ENCODE measurements around the gene CRIP2.

Gene CRIP2

GRCh38 chr14:105431256-105431655 lies 43.4 kb upstream of the CRIP2 start:
- TF ChIP-seq EZH2phosphoT487 (IDR thresholded peaks at IDR 0.05; ENCODE audit: low read depth) (no peak), CTCF (IDR thresholded peaks at IDR 0.05; ENCODE audit: low read depth, low read length) (no peak)
- peaks cover 93% of the 10 kb centered on the region for H3K79me2 ChIP-seq (ENCODE audit: low read length)
- H3K9ac ChIP-seq (ENCODE audit: low read length): no peak overlapping the region
- no peak overlapping the region for H2AFZ ChIP-seq (ENCODE audit: low read depth, low read length)
- H4K20me1 ChIP-seq (ENCODE audit: insufficient read depth, low read length): peaks cover 69% of the 10 kb centered on the region
- H3K9me3 ChIP-seq (ENCODE audit: insufficient read depth, low read length): no peaks in the 10 kb centered on the region
- no peaks in the 10 kb centered on the region for H3K27me3 ChIP-seq (ENCODE audit: low read depth, low read length)
- no peak overlapping the region for H3K27ac ChIP-seq (ENCODE audit: low read length)
- H3K4me2 ChIP-seq (ENCODE audit: low read length): no peak overlapping the region
- H3K4me1 ChIP-seq (ENCODE audit: low read length): no peaks in the 10 kb centered on the region
- H3K36me3 ChIP-seq (replicated peaks; ENCODE audit: low read depth, low read length): peaks cover 38% of the 10 kb centered on the region
- H3K4me3 ChIP-seq (ENCODE audit: low read length): no peak overlapping the region

- peaks cover 93% of the 10 kb centered on the region for H3K79me2 ChIP-seq (ENCODE audit: low read length)
- H3K4me2 ChIP-seq (ENCODE audit: low read length): no peak overlapping the region
- no peak overlapping the region for H2AFZ ChIP-seq (ENCODE audit: low read depth, low read length)
- peaks cover 33% of the 10 kb centered on the region for H3K36me3 ChIP-seq (replicated peaks; ENCODE audit: low read depth, low read length)
- H3K9ac ChIP-seq (ENCODE audit: low read length): no peak overlapping the region
- no peaks in the 10 kb centered on the region for H3K4me1 ChIP-seq (ENCODE audit: low read length)
- H3K4me3 ChIP-seq (ENCODE audit: low read length): no peak overlapping the region
- TF ChIP-seq EZH2phosphoT487 (IDR thresholded peaks at IDR 0.05; ENCODE audit: low read depth): no peak
- TF ChIP-seq CTCF (IDR thresholded peaks at IDR 0.05; ENCODE audit: low read depth, low read length): no peak
- peaks cover 69% of the 10 kb centered on the region for H4K20me1 ChIP-seq (ENCODE audit: insufficient read depth, low read length)
- no peaks in the 10 kb centered on the region for H3K27me3 ChIP-seq (ENCODE audit: low read depth, low read length)
- no peaks in the 10 kb centered on the region for H3K9me3 ChIP-seq (ENCODE audit: insufficient read depth, low read length)
- H3K27ac ChIP-seq (ENCODE audit: low read length): no peak overlapping the region
Observed at GRCh38 chr14:105432657-105433056, 42.0 kb upstream of the CRIP2 start.

- H3K79me2 ChIP-seq (ENCODE audit: low read length): peaks cover 93% of the 10 kb centered on the region
- no peak overlapping the region for H3K27ac ChIP-seq (ENCODE audit: low read length)
- H3K4me3 ChIP-seq (ENCODE audit: low read length): no peak overlapping the region
- no peaks in the 10 kb centered on the region for H3K9me3 ChIP-seq (ENCODE audit: insufficient read depth, low read length)
- H2AFZ ChIP-seq (ENCODE audit: low read depth, low read length): no peak overlapping the region
- peaks cover 29% of the 10 kb centered on the region for H3K36me3 ChIP-seq (replicated peaks; ENCODE audit: low read depth, low read length)
- TF ChIP-seq EZH2phosphoT487 (IDR thresholded peaks at IDR 0.05; ENCODE audit: low read depth) (no peak), CTCF (IDR thresholded peaks at IDR 0.05; ENCODE audit: low read depth, low read length) (no peak)
- H3K4me1 ChIP-seq (ENCODE audit: low read length): no peaks in the 10 kb centered on the region
- no peaks in the 10 kb centered on the region for H3K27me3 ChIP-seq (ENCODE audit: low read depth, low read length)
- H3K4me2 ChIP-seq (ENCODE audit: low read length): no peak overlapping the region
- H4K20me1 ChIP-seq (ENCODE audit: insufficient read depth, low read length): peaks cover 71% of the 10 kb centered on the region
- no peak overlapping the region for H3K9ac ChIP-seq (ENCODE audit: low read length)
Observed at GRCh38 chr14:105433161-105433605, 41.4 kb upstream of the CRIP2 start.

- H3K79me2 ChIP-seq (ENCODE audit: low read length): peaks cover 93% of the 10 kb centered on the region
- H3K27me3 ChIP-seq (ENCODE audit: low read depth, low read length): no peaks in the 10 kb centered on the region
- no peak overlapping the region for H3K4me3 ChIP-seq (ENCODE audit: low read length)
- H2AFZ ChIP-seq (ENCODE audit: low read depth, low read length): no peak overlapping the region
- H3K4me1 ChIP-seq (ENCODE audit: low read length): no peaks in the 10 kb centered on the region
- H3K4me2 ChIP-seq (ENCODE audit: low read length): no peak overlapping the region
- H4K20me1 ChIP-seq (ENCODE audit: insufficient read depth, low read length): peaks cover 75% of the 10 kb centered on the region
- H3K36me3 ChIP-seq (replicated peaks; ENCODE audit: low read depth, low read length): peaks cover 14% of the 10 kb centered on the region
- no peak overlapping the region for H3K27ac ChIP-seq (ENCODE audit: low read length)
- H3K9me3 ChIP-seq (ENCODE audit: insufficient read depth, low read length): no peaks in the 10 kb centered on the region
- H3K9ac ChIP-seq (ENCODE audit: low read length): no peak overlapping the region
- no peak for TF ChIP-seq CTCF (IDR thresholded peaks at IDR 0.05; ENCODE audit: low read depth, low read length)
- TF ChIP-seq EZH2phosphoT487 (IDR thresholded peaks at IDR 0.05; ENCODE audit: low read depth): no peak
Observed at GRCh38 chr14:105436402-105436801, 38.2 kb upstream of the CRIP2 start.

Measured in OCI-LY3 (cell line).